SK-N-SH (cell line): ENCODE measurements around the gene CRYBG2.

Experiments
- CTCF ChIP-seq: fragments of 200-600 bp; sonication (generic); IDR thresholded peaks from 2 replicates; pipeline ENCODE4 v1.6.1; 2017; ENCODE audit warnings: antibody characterized with exemption, mild to moderate bottlenecking, moderate library complexity
- EP300 ChIP-seq, 2 experiments: IDR thresholded peaks; 2 replicates each; pipeline versions ENCODE4 v1.4.0 to v1.6.1; 2012; ENCODE audit warnings: borderline replicate concordance in 1 of 2, low read depth in 1 of 2, low read length in 1 of 2
- EZH2phosphoT487 ChIP-seq: fragments of 200-600 bp; sonication (generic); IDR thresholded peaks from 2 replicates; pipeline ENCODE4 v1.6.1; 2017; ENCODE audit warnings: low read depth, mixed run types, mild to moderate bottlenecking, antibody characterized with exemption, moderate library complexity, borderline replicate concordance

GRCh38 chr1:26364956-26365355 is 11.0 kb upstream of the CRYBG2 start:
- no peak for TF ChIP-seq EP300 (IDR thresholded peaks at IDR 0.05; ENCODE audit: borderline replicate concordance in 1 of 2, low read depth in 1 of 2, low read length in 1 of 2)
- TF ChIP-seq EZH2phosphoT487 = no peak
- no peak for TF ChIP-seq CTCF
